Activated naive CD4-positive, alpha-beta T cell treated with anti-CD3 and anti-CD28 coated beads for 36 hours (primary cell): Measurements from ENCODE around the gene ASIC4. TPM values are rescaled to one million over a fixed set of nuclear protein-coding genes. Genes with fewer than 3 reads are reported as not detected.

Experiments
- CTCF ChIA-PET: fragments of 350-600 bp; sonication (Branson Sonifier 250); formaldehyde crosslinking; loops from one replicate; lab custom pipeline; 2021; ENCODE audit warnings: antibody characterized with exemption; lab: Charles Lee
- DNase-seq: peaks from one replicate; pipeline ENCODE4 v3.0.0-alpha.2; 2020
- H3K27ac Mint-ChIP-seq: one replicate; pipeline ENCODE4 v1.8.0; 2021; ENCODE audit warnings: mild to moderate bottlenecking, mixed read lengths
- H3K27me3 Mint-ChIP-seq: one replicate; pipeline ENCODE4 v1.8.0; 2021; ENCODE audit warnings: low read depth, mixed read lengths
- H3K36me3 Mint-ChIP-seq: one replicate; pipeline ENCODE4 v1.8.0; 2021; ENCODE audit warnings: low read depth, mixed read lengths
- H3K4me1 Mint-ChIP-seq: one replicate; pipeline ENCODE4 v1.8.0; 2021; ENCODE audit warnings: low read depth, mixed read lengths
- H3K4me3 Mint-ChIP-seq: one replicate; pipeline ENCODE4 v1.8.0; 2021; ENCODE audit warnings: mild to moderate bottlenecking, moderate library complexity, mixed read lengths
- H3K9me3 Mint-ChIP-seq: one replicate; pipeline ENCODE4 v1.8.0; 2021; ENCODE audit warnings: mixed read lengths
- intact Hi-C: fragments of 100-400 bp; cut with micrococcal nuclease; formaldehyde crosslinking; loops from one replicate; pipeline ENCODE4 v1.15.1; 2023
- total RNA-seq, 2 experiments: library from RNA; stranded (reverse); gene quantifications; one replicate each; pipeline ENCODE4 v1.2.3, GENCODE V29; 2021

ASIC4 gene
- total RNA-seq, 2 experiments from 2014 or later: not detected

GRCh38 chr2:219500135-219500534 lies 14.1 kb upstream of the ASIC4 start:
- CTCF ChIA-PET: interaction anchor here (0.7 to 11.7 kb wide), 12 partner anchors 8 to 495 kb away, joined by 3 to 211 read pairs (median 4); no protein-coding TSS in a partner anchor
- Mint-ChIP-seq H3K27ac (no peak overlapping the region), H3K4me3 (peak overlapping the region; percentile 91), H3K9me3 (no peaks in the 10 kb centered on the region), H3K27me3 (peaks cover 31% of the 10 kb centered on the region), H3K4me1 (peaks cover 28% of the 10 kb centered on the region), H3K36me3 (peaks cover 12% of the 10 kb centered on the region)
- no peak for DNase-seq
- intact Hi-C loops: no loop called here

- no peak overlapping the region for H3K4me3 Mint-ChIP-seq
- H3K4me1 Mint-ChIP-seq: peaks cover 25% of the 10 kb centered on the region
- no peak overlapping the region for H3K27ac Mint-ChIP-seq
- DNase-seq: no peak
- H3K27me3 Mint-ChIP-seq: peaks cover 13% of the 10 kb centered on the region
- intact Hi-C loops: no loop called here
- no peaks in the 10 kb centered on the region for H3K9me3 Mint-ChIP-seq
- CTCF ChIA-PET: interaction anchor here (6.0 to 11.7 kb wide), 2 partner anchors 8 to 26 kb away, joined by 27 to 211 read pairs; no protein-coding TSS in a partner anchor
- H3K36me3 Mint-ChIP-seq: peaks cover 25% of the 10 kb centered on the region
These were observed 12.4 kb upstream of the ASIC4 start for GRCh38 chr2:219501849-219502248.

DNA sequence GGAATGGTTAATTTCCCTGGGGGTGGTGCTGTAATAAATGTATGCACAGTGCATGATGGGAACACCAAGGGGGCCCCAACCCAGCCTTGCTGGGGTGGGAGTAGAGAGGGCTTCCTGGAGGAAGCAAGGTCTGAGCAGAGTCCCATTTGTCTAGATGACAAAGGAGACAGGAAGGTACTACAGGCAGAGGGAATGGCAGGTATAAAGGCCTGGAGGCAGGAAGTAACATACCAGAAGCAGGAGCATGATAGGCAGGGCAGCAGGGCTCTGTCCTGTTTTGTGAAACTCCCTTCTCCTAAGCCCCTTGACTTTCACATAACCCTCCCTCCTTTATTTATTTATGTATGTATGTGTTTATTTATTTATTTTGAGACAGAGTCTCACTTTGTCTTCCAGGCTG lies 11.7 kb upstream of the ASIC4 start:
- intact Hi-C loops: no loop called here
- CTCF ChIA-PET: interaction anchor here (1.3 to 11.7 kb wide), 2 partner anchors 18 to 26 kb away, joined by 3 to 211 read pairs; no protein-coding TSS in a partner anchor
- Mint-ChIP-seq H3K4me3 (no peak overlapping the region), H3K27ac (no peak overlapping the region), H3K9me3 (no peaks in the 10 kb centered on the region), H3K27me3 (peaks cover 7% of the 10 kb centered on the region), H3K36me3 (peaks cover 29% of the 10 kb centered on the region), H3K4me1 (peaks cover 20% of the 10 kb centered on the region)
- DNase-seq: no peak

GRCh38 chr2:219505585-219505984 lies 8.7 kb upstream of the ASIC4 start:
- intact Hi-C loops: no loop called here
- CTCF ChIA-PET: interaction anchor here (1.3 kb wide), 1 partner anchor 11 kb away, joined by 3 read pairs; no protein-coding TSS in a partner anchor
- H3K36me3 Mint-ChIP-seq: peaks cover 28% of the 10 kb centered on the region

GRCh38 chr2:219506153-219506801 lies 8.0 kb upstream of the ASIC4 start:
- Mint-ChIP-seq H3K4me3 (no peak overlapping the region), H3K9me3 (no peaks in the 10 kb centered on the region), H3K27ac (no peak overlapping the region), H3K36me3 (peaks cover 28% of the 10 kb centered on the region), H3K4me1 (peaks cover 12% of the 10 kb centered on the region), H3K27me3 (peaks cover 17% of the 10 kb centered on the region)
- intact Hi-C loops: no loop called here
- no peak for DNase-seq
- CTCF ChIA-PET: interaction anchor here (1.1 to 4.1 kb wide), 4 partner anchors 8 to 24 kb away, joined by 3 to 25 read pairs (median 4); partner anchors contain the start of gene GMPPA

More at GRCh38 chr2:219505585-219505984, 8.7 kb upstream of the ASIC4 start:
- peaks cover 12% of the 10 kb centered on the region for H3K27me3 Mint-ChIP-seq
- H3K4me1 Mint-ChIP-seq: peaks cover 12% of the 10 kb centered on the region
- no peak overlapping the region for H3K27ac Mint-ChIP-seq
- DNase-seq: no peak
- H3K9me3 Mint-ChIP-seq: no peaks in the 10 kb centered on the region
- H3K4me3 Mint-ChIP-seq: no peak overlapping the region

DNA sequence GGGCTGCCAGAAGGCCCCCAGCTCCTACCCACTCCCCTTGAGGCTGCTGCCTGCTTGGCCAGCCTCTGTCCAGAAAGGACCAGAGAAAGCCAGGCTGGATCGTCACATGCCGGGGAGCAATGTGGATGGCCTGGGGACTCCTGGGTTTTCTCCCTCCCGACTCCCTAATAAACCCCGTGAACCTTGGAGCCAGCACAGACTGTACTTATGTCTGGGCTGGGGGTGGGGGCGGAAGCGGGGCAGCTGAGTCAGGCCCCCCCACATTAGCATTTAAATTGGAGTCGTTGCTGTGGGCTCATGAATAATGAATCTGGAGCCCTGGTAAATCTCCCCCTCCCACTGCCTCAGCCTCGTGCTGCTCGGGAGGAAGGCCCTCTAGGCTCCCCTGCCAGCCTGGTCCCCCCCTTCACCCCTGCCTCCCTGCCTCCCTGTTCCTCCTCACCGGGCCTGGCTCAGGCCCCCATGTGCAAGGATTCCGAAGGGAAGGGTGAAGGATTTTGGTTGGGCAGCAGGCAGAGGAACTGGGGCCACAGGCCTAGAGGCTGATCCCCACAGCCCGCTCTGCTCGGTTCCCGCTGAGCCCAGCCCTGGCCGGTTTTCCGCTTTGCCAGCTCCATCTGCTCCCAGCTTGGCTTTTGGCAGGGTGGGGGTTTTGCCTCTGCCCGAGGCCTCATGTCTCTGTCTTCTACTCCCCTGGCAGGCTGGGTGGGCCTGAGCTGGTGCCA lies 7.3 kb upstream of the ASIC4 start:
- H3K27ac Mint-ChIP-seq: no peak overlapping the region
- no peaks in the 10 kb centered on the region for H3K9me3 Mint-ChIP-seq
- no peak overlapping the region for H3K4me3 Mint-ChIP-seq
- H3K36me3 Mint-ChIP-seq: peaks cover 28% of the 10 kb centered on the region
- H3K4me1 Mint-ChIP-seq: peaks cover 12% of the 10 kb centered on the region
- intact Hi-C loops: no loop called here
- no peak for DNase-seq
- H3K27me3 Mint-ChIP-seq: peaks cover 21% of the 10 kb centered on the region
- CTCF ChIA-PET: interaction anchor here (1.1 to 4.1 kb wide), 9 partner anchors 7 to 104 kb away, joined by 3 to 25 read pairs (median 4); partner anchors contain the start of gene GMPPA

- Mint-ChIP-seq H3K4me3 (no peak overlapping the region), H3K36me3 (peaks cover 28% of the 10 kb centered on the region), H3K27me3 (peaks cover 26% of the 10 kb centered on the region), H3K4me1 (peaks cover 12% of the 10 kb centered on the region), H3K27ac (no peak overlapping the region), H3K9me3 (no peaks in the 10 kb centered on the region)
- no peak for DNase-seq
- CTCF ChIA-PET: interaction anchor here (0.9 to 4.1 kb wide), 11 partner anchors 8 to 105 kb away, joined by 3 to 25 read pairs (median 4); a partner anchor contains a TSS
- intact Hi-C loops: no loop called here
These were observed 6.5 kb upstream of the ASIC4 start for GRCh38 chr2:219507581-219508443.

GRCh38 chr2:219508444-219508734 lies 5.9 kb upstream of the ASIC4 start:
- H3K27ac Mint-ChIP-seq: no peak overlapping the region
- intact Hi-C loops: no loop called here
- no peak overlapping the region for H3K4me3 Mint-ChIP-seq
- CTCF ChIA-PET: interaction anchor here (0.9 to 4.1 kb wide), 8 partner anchors 9 to 33 kb away, joined by 3 to 25 read pairs (median 4); a partner anchor contains a TSS
- peaks cover 31% of the 10 kb centered on the region for H3K27me3 Mint-ChIP-seq
- H3K36me3 Mint-ChIP-seq: peaks cover 28% of the 10 kb centered on the region
- H3K4me1 Mint-ChIP-seq: peaks cover 16% of the 10 kb centered on the region
- no peaks in the 10 kb centered on the region for H3K9me3 Mint-ChIP-seq
- DNase-seq: no peak

DNA sequence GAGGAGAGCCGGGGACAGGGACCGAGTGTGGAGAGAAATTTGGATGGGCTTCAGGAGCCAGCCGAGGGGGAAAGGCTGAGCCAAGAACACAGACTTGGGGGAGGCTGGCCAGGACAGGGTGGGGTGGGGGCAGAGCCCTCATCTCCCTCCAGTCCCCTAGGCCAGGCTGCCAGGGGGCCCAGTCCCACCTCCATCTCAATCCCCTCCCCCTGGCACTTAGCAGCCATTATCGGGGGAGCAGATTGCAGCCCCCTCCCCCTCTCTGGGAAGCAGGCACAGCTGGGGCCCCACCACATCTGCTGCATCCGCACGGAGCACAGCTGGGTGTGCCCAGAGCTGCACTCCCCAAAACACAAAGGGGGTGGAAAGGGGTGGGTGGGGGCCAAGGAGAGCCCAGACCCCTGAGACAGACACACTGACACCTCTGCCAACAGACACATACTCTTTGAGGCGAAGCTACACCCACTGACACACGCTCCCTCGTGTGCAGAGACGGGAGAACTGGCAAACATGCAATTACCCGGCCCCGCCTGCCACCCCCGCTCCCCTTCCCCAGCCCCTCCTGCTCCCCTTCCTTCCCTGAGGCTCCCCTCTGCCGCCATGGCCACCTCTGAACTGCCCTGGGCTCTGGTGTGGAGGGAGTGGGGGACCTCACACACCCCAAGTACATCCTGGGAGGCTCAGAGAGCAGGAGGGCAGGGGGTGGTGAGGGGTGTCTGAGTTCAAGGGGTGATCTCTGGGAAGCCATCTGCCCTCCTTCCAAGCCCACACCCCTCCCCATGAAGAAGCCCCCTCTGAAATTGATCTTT lies 5.1 kb upstream of the ASIC4 start:
- Mint-ChIP-seq H3K9me3 (no peaks in the 10 kb centered on the region), H3K4me1 (peaks cover 24% of the 10 kb centered on the region), H3K4me3 (peak overlapping the region; percentile 26), H3K27ac (no peak overlapping the region), H3K36me3 (peaks cover 25% of the 10 kb centered on the region), H3K27me3 (peaks cover 38% of the 10 kb centered on the region)
- intact Hi-C loops: loop anchor here (1.0 kb wide), 3 partner anchors 11 to 32 kb away; partner anchors contain the start of gene GMPPA
- no peak for DNase-seq
- CTCF ChIA-PET: interaction anchor here (0.7 to 4.1 kb wide), 12 partner anchors 9 to 90 kb away, joined by 3 to 27 read pairs (median 6); partner anchors contain the start of gene GMPPA

GRCh38 chr2:219509780-219510511 lies 4.3 kb upstream of the ASIC4 start:
- H3K9me3 Mint-ChIP-seq: no peaks in the 10 kb centered on the region
- intact Hi-C loops: loop anchor here (1.0 kb wide), 3 partner anchors 12 to 31 kb away; partner anchors contain the start of gene GMPPA
- no peak overlapping the region for H3K27ac Mint-ChIP-seq
- H3K27me3 Mint-ChIP-seq: peaks cover 41% of the 10 kb centered on the region
- peak; percentile 68 for DNase-seq
- peaks cover 18% of the 10 kb centered on the region for H3K36me3 Mint-ChIP-seq
- H3K4me3 Mint-ChIP-seq: peak overlapping the region; percentile 26
- CTCF ChIA-PET: interaction anchor here (0.7 to 4.1 kb wide), 12 partner anchors 9 to 90 kb away, joined by 3 to 27 read pairs (median 4); partner anchors contain the start of gene GMPPA
- peaks cover 25% of the 10 kb centered on the region for H3K4me1 Mint-ChIP-seq
